Measurements from ENCODE around the gene PLPPR2. TPM values are rescaled to one million over a fixed set of nuclear protein-coding genes. Genes with fewer than 3 reads are reported as not detected.

Gene PLPPR2
- total RNA-seq, 1 donor from 2014 or later, result 15.9 TPM

DNA sequence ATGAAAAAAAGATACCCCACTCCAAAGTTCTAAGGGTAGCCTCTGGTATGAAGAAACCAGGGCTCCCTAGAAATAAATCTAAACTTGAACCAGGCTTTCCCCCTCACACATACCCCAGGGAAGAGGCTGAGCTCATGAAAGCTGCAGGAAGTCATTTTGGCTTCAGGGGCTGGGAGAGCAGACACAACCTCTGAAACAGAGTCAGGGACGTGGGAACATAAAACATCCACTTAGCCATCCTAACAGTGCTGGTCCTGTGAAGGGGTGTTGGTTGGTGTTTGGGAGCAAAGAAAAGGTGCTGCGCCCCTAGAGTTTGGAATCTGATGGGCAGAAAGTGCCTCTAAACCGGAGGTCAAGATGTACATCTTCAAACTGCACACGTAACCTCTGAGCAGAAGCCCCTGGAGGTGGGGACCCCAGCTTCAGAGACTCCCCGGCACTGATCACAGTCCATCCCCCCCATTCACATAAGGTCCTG is 31.6 kb upstream of the PLPPR2 start:
- no peak for DNase-seq (ENCODE audit: extremely low spot score, unreplicated experiment)
- H3K27me3 Mint-ChIP-seq, result no peaks in the 10 kb centered on the region
- H3K27ac Mint-ChIP-seq, result peak overlapping the region; percentile 31
- no peaks in the 10 kb centered on the region for H3K9me3 Mint-ChIP-seq
- peaks cover 5% of the 10 kb centered on the region for H3K36me3 Mint-ChIP-seq
- TF ChIP-seq CTCF (conservative IDR thresholded peaks at IDR 0.05), result no peak
- H3K4me3 Mint-ChIP-seq, result peak overlapping the region; percentile 76
- H3K4me1 Mint-ChIP-seq (ENCODE audit: unreplicated experiment), result peaks cover 33% of the 10 kb centered on the region

DNA sequence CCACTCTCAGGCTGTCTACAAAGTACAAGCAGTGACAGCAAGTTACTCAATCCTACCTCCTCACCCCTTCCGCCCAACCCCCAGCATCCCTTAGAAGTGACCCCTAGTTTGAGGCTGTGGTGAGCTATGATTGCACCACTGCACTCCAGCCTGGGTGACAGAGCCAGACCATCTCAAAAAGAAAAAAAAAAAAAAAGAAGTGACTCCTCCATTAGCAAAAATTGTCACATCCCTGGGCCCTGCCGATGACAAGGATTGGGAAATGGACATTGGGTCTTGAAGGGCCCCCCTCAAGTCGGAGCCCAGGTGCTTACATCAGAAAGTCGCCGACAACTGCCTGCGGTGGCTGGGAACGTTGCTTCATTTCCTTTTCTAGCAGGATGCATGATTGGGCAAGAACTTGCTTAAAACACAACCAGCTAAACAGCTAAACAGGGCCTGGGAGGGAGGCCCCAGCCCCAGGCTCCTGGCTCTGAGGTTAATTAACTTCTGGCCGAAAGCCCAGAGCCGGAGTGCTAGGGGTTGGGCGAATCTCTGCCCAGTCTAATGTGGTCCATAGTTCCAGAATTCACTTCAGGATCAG is 31.1 kb upstream of the PLPPR2 start:
- peak overlapping the region; percentile 76 for H3K4me3 Mint-ChIP-seq
- peak overlapping the region; percentile 80 for H3K27ac Mint-ChIP-seq
- H3K36me3 Mint-ChIP-seq, result peaks cover 5% of the 10 kb centered on the region
- no peaks in the 10 kb centered on the region for H3K27me3 Mint-ChIP-seq
- peaks cover 33% of the 10 kb centered on the region for H3K4me1 Mint-ChIP-seq (ENCODE audit: unreplicated experiment)
- no peak for TF ChIP-seq CTCF (conservative IDR thresholded peaks at IDR 0.05)
- H3K9me3 Mint-ChIP-seq, result no peaks in the 10 kb centered on the region
- DNase-seq (ENCODE audit: extremely low spot score, unreplicated experiment), result peak; percentile 71

DNA sequence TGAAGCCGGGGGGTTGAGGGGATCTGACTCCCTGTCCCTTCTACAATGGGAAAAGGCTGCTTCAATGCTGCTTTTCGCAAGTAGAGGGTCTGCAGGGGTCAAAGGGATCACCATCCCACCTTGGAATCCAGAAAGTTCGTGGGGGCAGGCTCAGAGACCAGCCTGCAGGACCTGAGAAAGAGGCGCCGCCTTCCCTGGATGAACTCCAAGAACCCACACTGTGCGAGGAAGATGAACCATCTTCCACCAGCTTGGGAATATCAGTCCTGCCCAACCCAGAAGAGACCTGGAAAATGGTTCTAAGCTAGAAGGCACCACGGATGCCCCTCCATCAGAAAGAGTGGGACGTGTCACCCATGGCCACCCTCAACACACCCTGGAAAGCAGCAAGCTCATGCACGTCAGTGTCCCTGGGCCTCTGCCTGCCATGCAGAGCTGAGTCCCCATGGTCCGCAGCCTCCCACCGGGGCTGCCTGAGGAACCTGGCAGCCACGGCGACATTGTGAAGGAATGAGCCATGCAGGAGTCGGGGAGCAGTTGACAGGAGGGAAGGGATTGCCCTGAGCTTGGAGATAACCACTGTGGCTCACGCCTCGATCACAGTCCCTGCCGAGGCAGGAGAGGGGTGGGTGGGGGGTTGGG is 30.4 kb upstream of the PLPPR2 start:
- Mint-ChIP-seq H3K36me3 (peaks cover 5% of the 10 kb centered on the region), H3K4me3 (no peak overlapping the region), H3K27me3 (no peaks in the 10 kb centered on the region), H3K9me3 (no peaks in the 10 kb centered on the region), H3K4me1 (ENCODE audit: unreplicated experiment) (peaks cover 33% of the 10 kb centered on the region), H3K27ac (peak overlapping the region; percentile 80)
- no peak for DNase-seq (ENCODE audit: extremely low spot score, unreplicated experiment)
- TF ChIP-seq CTCF (conservative IDR thresholded peaks at IDR 0.05), result no peak

DNA sequence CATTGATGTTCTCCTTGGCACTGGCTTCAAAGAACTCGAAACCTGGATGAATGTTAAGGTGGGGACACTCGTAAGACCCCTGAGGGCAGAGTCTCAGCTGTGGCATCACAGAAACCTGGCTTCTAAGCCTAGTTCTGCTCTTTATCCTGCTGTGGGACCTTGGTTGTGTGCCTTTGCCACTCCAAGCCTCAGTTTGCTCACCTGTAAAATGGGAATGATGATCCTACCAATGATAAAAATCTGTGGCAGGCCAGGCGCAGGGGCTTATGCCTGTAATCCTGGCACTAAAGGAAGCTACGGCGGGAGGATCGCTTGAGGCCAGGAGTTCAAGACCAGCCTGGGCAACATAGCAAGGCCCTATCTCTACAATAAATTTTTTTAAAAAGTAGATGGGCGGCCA is 29.7 kb upstream of the PLPPR2 start:
- H3K4me1 Mint-ChIP-seq (ENCODE audit: unreplicated experiment), result peaks cover 33% of the 10 kb centered on the region
- no peak overlapping the region for H3K4me3 Mint-ChIP-seq
- no peak for TF ChIP-seq CTCF (conservative IDR thresholded peaks at IDR 0.05)
- no peaks in the 10 kb centered on the region for H3K9me3 Mint-ChIP-seq
- H3K27me3 Mint-ChIP-seq, result no peaks in the 10 kb centered on the region
- H3K36me3 Mint-ChIP-seq, result peaks cover 5% of the 10 kb centered on the region
- DNase-seq (ENCODE audit: extremely low spot score, unreplicated experiment), result no peak
- H3K27ac Mint-ChIP-seq, result no peak overlapping the region

- H3K4me1 Mint-ChIP-seq (ENCODE audit: unreplicated experiment), result no peaks in the 10 kb centered on the region
- H3K9me3 Mint-ChIP-seq, result no peaks in the 10 kb centered on the region
- H3K36me3 Mint-ChIP-seq, result peaks cover 9% of the 10 kb centered on the region
- TF ChIP-seq CTCF (conservative IDR thresholded peaks at IDR 0.05), result no peak
- H3K27ac Mint-ChIP-seq, result no peak overlapping the region
- no peaks in the 10 kb centered on the region for H3K27me3 Mint-ChIP-seq
- DNase-seq (ENCODE audit: extremely low spot score, unreplicated experiment), result no peak
- H3K4me3 Mint-ChIP-seq, result no peak overlapping the region
These were observed 25.1 kb upstream of the PLPPR2 start for GRCh38 chr19:11330127-11330526.
